ENCODE measurements around the gene JAK2.

- TF ChIP-seq CTCF (conservative IDR thresholded peaks at IDR 0.05) (no peak), EZH2 (IDR thresholded peaks at IDR 0.05; ENCODE audit: low read depth) (no peak)
Measured at GRCh38 chr9:4969130-4969529, 15.9 kb upstream of the JAK2 start.

All from PC-9 (cell line).